ENCODE data around the gene CCDC69. TPM values are rescaled to one million over a fixed set of nuclear protein-coding genes. Genes with fewer than 3 reads are reported as not detected.

Gene CCDC69
- total and polyA plus RNA-seq, 9 donors = 22.6 to 158 (median 37.3) TPM

DNA sequence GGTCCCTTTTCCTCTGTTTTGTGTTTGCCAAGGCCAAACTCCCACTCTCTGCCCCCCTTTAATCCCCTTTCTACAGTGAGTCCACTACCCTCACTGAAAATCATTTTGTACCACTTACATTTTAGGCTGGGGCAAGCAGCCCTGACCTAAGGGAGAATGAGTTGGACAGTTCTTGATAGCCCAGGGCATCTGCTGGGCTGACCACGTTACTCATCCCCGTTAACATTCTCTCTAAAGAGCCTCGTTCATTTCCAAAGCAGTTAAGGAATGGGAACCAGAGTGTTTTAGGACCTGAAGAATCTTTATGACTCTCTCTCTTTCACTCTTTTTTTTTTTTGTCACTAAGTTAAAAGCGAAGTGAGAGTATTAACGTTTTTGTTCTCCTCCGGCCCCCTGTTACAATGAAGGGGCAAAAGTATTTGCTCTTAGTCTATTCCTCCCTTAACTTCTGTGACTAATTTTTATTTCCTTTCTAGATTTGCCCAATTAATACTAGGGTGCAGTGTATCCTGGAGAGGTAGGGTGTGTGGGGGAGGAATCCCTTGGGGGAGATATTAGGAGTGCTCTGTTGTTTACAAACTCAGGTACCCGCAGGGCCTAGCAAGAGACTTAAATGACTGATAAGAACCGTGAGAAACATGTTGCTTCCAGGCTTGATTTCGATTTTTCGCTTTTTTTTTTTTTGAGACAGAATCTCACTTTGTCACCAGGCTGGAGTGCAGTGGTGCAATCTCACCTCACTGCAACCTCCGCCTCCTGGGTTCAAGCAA, 43.8 kb upstream of the CCDC69 start:
- intact Hi-C loops (cut with DNase I) = no loop called here
- WGBS, 3 donors = 77 to 84% (median 81%) methylated on average over 11 of the region's 11 CpGs
- H3K9me3 ChIP-seq = no peaks in the 10 kb centered on the region

GRCh38 chr5:151264113-151264512, 40.2 kb upstream of the CCDC69 start:
- Histone ChIP-seq H3K36me3 (no peaks in the 10 kb centered on the region), H3K9me3 (no peaks in the 10 kb centered on the region), H3K27ac (no peak overlapping the region), H3K27me3 (no peaks in the 10 kb centered on the region), H3K4me1 (ENCODE audit: insufficient read depth) (no peaks in the 10 kb centered on the region), H3K4me3 (no peak overlapping the region)
- 70 to 76% (median 75%) methylated on average over 1 of the region's 1 CpG for WGBS, 3 donors
- no peak for DNase-seq
- intact Hi-C loops (cut with DNase I) = no loop called here
- TF ChIP-seq EP300 (IDR thresholded peaks at IDR 0.05) = no peak
- no peak for TF ChIP-seq POLR2A (IDR thresholded peaks at IDR 0.05)
- TF ChIP-seq, protein P1, sequence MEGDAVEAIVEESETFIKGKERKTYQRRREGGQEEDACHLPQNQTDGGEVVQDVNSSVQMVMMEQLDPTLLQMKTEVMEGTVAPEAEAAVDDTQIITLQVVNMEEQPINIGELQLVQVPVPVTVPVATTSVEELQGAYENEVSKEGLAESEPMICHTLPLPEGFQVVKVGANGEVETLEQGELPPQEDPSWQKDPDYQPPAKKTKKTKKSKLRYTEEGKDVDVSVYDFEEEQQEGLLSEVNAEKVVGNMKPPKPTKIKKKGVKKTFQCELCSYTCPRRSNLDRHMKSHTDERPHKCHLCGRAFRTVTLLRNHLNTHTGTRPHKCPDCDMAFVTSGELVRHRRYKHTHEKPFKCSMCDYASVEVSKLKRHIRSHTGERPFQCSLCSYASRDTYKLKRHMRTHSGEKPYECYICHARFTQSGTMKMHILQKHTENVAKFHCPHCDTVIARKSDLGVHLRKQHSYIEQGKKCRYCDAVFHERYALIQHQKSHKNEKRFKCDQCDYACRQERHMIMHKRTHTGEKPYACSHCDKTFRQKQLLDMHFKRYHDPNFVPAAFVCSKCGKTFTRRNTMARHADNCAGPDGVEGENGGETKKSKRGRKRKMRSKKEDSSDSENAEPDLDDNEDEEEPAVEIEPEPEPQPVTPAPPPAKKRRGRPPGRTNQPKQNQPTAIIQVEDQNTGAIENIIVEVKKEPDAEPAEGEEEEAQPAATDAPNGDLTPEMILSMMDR (IDR thresholded peaks at IDR 0.05) = no peak

More for the DNA sequence above, 43.8 kb upstream of the CCDC69 start:
- no peak for TF ChIP-seq POLR2A (IDR thresholded peaks at IDR 0.05)
- TF ChIP-seq, protein P1 (IDR thresholded peaks at IDR 0.05) = no peak
- no peak for TF ChIP-seq EP300 (IDR thresholded peaks at IDR 0.05)
- Histone ChIP-seq H3K36me3 (no peaks in the 10 kb centered on the region), H3K4me3 (no peak overlapping the region), H3K4me1 (ENCODE audit: insufficient read depth) (no peaks in the 10 kb centered on the region), H3K27ac (no peak overlapping the region), H3K27me3 (no peaks in the 10 kb centered on the region)
- no peak for DNase-seq

- Histone ChIP-seq H3K36me3 (no peaks in the 10 kb centered on the region), H3K27ac (no peak overlapping the region), H3K4me3 (no peak overlapping the region), H3K27me3 (no peaks in the 10 kb centered on the region), H3K9me3 (no peaks in the 10 kb centered on the region), H3K4me1 (ENCODE audit: insufficient read depth) (no peaks in the 10 kb centered on the region)
- intact Hi-C loops (cut with DNase I) = no loop called here
- TF ChIP-seq, protein P1 (IDR thresholded peaks at IDR 0.05) = no peak
- TF ChIP-seq POLR2A (IDR thresholded peaks at IDR 0.05) (no peak), EP300 (IDR thresholded peaks at IDR 0.05) (no peak)
- no peak for DNase-seq
- WGBS, 3 donors = 95 to 97% (median 96%) methylated on average over 3 of the region's 3 CpGs
Observed at GRCh38 chr5:151262532-151262931, 38.6 kb upstream of the CCDC69 start.

GRCh38 chr5:151259931-151260330, 36.0 kb upstream of the CCDC69 start:
- Histone ChIP-seq H3K4me3 (no peak overlapping the region), H3K27ac (no peak overlapping the region), H3K36me3 (no peaks in the 10 kb centered on the region), H3K27me3 (no peaks in the 10 kb centered on the region), H3K4me1 (ENCODE audit: insufficient read depth) (no peaks in the 10 kb centered on the region), H3K9me3 (no peaks in the 10 kb centered on the region)
- DNase-seq = no peak
- intact Hi-C loops (cut with DNase I) = no loop called here
- WGBS, 3 donors = 93 to 97% (median 96%) methylated on average over 4 of the region's 4 CpGs
- TF ChIP-seq, protein P1 (IDR thresholded peaks at IDR 0.05) = no peak
- TF ChIP-seq POLR2A (IDR thresholded peaks at IDR 0.05) (no peak), EP300 (IDR thresholded peaks at IDR 0.05) (no peak)
